ENCODE results near the gene RGS2.
A peak's percentile ranks its signal among the peaks of the same experiment; 100 is the strongest.

Gene RGS2

GRCh38 chr1:192797143-192797542, 11.7 kb upstream of the RGS2 start:
- no peak for DNase-seq

DNA sequence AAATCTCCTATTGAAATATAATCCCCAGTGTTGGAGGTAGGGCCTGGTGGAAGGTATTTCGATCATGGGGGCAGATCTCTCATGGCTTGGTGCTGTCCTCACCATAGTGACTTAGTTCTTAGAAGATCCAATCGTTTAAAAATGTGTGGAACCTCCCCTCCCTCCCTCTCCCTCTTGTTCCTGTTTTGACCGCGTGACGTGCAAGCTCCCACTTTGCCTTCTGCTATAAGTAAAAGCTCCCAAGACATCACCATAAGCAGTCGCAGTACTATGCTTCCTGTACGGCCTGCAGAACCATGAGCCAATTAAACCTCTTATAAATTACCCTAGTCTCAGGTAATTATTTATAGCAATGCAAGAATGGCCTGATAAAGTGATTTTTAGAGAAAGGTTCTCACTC, 10.9 kb upstream of the RGS2 start:
- no peak for DNase-seq

- no peak for DNase-seq
Observed at GRCh38 chr1:192801451-192801850, 7.4 kb upstream of the RGS2 start.

DNA sequence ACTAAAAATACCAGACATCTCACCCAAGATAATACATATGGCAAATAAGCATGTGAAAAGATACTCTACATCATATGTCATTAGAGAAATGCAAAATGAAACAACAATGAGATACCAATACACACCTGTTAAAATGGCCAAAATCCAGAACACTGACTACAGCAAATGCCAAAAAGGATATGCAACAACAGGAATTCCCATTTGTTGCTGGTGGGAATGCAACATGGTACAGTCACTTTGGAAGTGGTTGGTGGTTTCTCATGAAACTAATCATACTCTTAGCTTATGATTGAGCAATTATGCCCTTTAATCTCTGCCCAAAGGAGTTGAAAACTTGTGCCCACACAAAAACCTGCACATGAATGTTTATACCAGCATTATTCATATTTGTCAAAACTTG, 6.4 kb upstream of the RGS2 start:
- DNase-seq = no peak

- no peak for DNase-seq
Observed at GRCh38 chr1:192803501-192803900, 5.3 kb upstream of the RGS2 start.

- peak; percentile 17 for DNase-seq
Observed at GRCh38 chr1:192805832-192806323, 3.0 kb upstream of the RGS2 start.

GRCh38 chr1:192807211-192808162, 1.4 kb upstream of the RGS2 start:
- no peak for DNase-seq

DNA sequence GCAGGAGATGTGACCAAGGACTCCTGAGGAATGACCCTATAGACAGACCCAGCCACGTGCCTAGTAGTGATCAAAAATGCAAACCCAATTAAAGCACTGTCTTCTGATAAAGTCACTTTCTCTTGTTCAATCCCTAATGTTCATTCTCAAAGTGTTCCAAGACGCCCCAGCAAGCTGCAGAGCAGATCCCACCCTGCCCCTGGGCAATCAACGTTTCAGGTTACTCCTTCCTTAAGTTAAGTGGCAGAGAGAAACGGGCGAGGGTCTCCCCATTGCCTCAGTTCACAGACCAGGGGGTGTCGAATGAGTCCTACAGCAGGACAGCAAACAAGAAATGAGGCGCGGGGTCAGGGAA, 699 bp upstream of the RGS2 start:
- DNase-seq = no peak

DNA sequence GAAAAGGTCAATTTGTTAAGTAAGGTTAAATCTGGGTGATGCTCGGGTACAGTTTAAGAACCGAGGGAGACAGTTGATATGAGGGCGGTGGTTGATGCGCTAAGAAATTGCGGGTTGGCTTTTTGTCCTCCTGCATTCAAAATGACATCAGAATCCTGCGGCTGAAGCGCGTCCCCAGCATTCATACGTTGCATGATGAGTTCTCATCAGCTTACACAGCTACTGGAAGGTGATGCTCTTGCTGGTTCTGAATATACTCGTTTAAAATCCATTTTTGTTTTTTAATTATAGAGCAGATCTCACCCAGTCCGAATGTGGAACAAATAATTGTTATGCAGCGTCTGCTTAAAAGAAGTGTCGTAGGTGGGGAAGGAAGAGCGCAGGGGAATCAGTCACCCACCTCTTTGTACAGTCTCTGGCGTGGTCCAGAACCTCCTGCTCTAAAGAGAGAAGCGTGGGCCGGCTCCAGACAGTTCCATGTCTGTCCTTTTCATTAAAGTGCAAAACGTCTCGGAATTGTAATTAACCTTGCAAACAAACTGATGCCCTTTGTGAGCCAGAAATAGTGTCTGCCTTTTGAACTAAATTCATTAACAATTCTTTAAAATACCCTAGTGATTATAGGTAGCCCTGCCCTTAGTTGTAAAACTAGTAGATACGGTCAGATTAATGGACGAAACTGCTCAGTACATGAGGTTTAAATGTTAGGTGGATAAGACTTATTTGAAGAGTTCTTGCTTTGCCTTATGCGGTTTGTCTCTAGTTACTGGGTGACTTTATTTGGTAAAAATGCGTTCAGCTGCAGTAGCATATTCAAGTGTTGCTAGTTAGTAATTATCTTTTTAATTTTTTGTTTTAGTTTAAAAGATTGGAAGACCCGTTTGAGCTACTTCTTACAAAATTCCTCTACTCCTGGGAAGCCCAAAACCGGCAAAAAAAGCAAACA, 741 bp downstream of the RGS2 start:
- DNase-seq = peak; percentile 16

DNA sequence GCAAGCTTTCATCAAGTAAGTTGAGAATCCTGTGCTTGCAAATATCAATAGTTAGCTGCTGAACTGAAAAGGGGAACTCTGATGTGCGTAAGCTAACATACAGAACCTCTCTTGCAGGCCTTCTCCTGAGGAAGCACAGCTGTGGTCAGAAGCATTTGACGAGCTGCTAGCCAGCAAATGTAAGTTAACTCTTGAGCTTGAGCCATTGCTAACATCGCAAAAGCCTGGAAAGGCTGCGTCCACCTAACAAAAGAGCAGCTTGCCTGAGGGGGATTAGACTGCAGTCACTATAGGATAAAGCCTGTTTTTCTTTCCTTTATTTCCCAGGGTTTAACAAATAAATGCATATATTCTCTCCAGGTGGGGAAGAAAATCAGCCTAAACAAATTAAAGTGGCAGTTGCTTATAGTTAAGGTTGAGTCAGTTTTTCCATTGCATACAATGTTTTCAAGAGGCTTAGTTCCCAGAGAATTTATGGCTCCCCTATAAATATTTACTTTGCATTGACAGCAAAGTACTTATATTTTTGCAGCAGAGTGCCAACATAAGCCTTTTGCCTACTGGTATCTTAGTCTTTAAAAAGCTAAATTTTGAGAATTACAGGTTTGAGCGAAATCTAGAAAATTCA, 1.5 kb downstream of the RGS2 start:
- DNase-seq = peak; percentile 14

DNA sequence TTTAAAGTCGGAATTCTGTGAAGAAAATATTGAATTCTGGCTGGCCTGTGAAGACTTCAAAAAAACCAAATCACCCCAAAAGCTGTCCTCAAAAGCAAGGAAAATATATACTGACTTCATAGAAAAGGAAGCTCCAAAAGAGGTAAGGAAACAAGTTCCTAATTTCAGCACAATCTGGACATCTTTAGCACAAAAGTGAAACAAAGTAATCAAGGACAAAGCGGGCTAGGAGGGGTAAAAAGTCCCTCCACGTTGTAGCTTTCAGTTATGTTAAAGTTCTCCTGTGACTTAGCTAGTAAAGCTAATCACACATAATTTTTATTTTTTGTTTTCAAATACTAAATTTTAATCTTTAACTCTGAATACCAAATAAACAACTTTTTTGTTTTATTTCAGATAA, 2.2 kb downstream of the RGS2 start:
- DNase-seq = no peak

GRCh38 chr1:192811594-192812239, 2.9 kb downstream of the RGS2 start:
- DNase-seq = no peak

DNA sequence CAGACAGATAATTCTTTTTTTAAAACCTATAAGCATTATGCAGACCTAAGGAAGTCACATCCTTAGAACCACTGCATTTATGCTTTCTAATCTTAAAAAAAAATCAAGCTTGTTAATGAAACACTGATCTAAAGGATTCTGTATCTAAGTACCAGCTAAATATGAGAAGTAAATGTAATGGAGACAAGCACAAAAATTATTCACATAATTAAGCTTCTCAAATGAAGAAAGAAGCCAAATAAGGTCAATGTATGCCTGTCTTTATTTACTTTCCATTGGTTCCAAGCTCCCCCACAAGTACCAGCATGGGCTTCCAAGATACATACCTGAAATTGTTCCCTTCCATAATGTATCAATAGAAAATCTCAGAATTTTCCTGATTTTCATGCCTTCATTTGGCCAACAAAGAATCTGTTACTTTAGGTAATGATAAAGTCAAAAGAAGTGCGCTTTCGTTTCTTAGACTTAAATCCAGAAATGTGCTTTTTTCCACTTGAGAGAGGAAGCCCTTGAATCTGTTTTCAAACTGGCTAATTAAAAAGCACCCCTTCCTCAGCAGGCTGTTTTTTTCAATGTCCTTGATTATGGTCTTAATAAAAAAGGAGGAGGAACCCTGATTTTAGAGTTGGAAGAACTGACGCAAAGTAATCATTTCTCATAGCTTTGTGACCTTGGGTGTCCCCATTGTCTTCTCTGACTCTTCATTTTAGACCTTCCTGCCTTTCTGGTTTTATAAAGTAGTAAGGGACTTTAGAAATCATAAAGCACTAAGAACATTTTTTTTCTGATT, 3.8 kb downstream of the RGS2 start:
- DNase-seq = no peak

DNA sequence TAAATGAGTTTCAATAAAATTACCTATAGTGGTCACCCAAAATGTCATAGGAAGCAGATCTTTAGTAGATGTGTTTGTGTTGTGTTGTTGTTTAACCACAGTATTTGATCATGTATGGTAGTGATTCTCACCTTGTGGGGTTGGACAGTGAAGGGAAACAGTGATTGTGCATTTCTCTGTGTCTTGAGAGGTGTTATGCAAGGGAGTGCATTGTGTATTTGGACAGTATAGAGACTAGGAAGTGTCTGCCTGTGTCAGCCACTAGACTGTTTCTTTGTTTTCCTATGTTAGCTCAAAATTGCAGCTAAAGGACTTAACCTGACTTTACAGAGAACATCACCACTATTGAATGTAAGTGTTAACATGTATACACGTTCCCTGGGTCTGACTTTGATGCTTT, 6.0 kb downstream of the RGS2 start:
- DNase-seq = no peak

DNA sequence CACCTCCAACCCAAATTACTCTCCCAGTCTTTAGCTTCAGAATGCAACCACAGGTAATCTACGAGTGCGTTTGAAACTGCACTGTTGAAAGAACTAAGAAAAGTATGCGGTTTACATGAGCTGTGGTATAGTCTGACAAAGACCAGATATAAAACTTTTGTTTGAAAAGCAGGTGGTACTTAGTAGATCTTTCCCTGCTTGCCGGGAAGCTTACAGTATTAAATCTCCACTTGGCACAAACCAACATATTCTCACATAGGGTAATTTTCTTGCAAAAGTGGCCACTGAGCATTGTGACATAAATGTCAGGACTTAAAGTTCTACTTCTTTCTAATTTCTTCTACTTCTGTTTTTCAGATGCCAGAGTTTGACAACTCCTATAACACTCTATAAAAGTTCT, 8.4 kb downstream of the RGS2 start:
- DNase-seq = no peak

- DNase-seq = no peak
Observed at GRCh38 chr1:192821296-192821695, 12.5 kb downstream of the RGS2 start.

DNA sequence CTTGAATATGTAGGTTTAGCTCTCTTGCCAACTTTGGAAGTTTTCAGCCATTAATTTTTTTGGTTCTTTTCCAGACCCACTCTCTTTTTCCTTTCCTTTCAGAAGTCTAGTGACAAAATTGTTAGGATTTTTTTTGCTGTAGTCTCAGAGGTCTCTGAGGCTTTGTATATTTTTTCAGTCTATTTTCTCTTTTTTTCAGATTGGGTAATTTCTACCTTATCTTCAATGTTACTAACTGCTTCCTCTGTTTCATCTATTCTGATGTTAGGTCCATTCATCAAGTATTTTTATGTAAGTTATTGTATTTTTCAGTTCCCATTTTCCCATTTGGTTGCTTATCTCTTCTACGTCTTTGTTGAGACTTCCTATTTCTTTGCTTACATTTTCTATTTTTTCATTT, 15.7 kb downstream of the RGS2 start:
- no peak for DNase-seq

DNA sequence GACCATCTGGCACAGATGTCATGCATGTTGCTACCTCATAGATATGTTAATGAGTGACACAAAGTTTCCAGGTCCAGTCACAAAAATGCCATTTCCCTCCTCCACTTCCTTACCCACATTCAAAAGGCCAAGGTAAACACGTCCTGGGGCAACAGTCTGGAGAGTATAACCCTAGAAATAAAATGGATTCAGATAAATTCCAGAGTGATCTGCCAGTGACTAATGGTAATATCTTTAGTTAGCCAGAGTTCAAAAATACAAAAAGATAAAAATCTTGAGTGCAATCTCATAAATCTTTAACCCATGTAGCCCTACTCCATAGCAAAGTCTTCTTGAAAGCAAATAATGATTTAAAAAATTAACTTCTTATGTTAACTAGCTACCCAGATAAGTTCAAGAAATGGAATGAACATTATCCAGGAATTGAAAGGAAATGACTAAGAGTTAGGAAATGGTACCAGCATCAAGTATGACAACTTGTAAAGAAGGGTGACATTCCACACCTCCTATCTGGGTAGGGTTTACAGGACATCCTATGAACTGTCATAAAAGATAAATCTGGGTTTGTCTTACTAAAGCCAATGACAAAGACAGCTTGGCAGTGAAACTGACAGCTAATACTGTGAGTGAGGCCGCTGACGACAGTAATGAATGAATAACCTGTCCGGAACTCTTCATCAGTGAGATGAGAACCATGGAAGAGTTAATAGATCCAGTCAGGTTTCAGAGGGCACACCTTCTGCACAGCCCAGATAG, 18.1 kb downstream of the RGS2 start:
- DNase-seq = no peak

GRCh38 chr1:192830595-192831246, 21.9 kb downstream of the RGS2 start:
- DNase-seq = no peak

DNA sequence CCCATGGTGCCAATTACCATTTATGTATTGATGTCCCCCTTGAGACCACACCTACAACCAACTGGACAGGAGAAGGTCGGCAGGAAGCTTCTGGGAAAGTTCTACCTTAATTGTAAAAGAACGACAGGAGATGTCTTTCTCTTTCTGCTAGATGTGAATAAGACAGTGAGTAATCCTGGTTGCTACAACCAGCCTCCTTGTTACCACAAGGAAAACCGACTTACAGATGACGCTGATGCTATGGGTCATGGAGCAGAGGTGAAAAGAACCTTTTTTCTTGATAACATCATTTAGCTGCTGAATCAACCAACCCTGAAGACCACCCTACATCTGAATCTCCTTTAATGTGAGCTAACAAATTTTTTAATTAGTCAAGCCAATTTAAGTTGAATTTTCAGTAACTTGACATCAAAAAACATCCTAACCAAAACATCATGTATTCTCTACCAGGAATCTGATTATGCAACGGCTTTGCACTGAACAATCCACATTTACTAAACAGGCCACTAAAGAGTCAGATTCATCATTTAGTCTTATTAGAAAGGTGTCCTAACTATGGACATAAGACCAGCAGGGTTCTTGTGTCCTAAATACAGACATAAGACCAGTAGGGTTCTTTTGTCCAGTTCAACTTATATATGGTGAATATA, 23.0 kb downstream of the RGS2 start:
- DNase-seq = no peak

Measured in NCI-H2081 treated with DMSO at 0.1 percent for 48 hours (cell line).